Measurements from ENCODE around the gene ANKRD39. TPM values are rescaled to one million over a fixed set of nuclear protein-coding genes. Genes with fewer than 3 reads are reported as not detected.

ANKRD39 gene
- total RNA-seq, 1 donor from 2014 or later: 17.3 TPM

DNA sequence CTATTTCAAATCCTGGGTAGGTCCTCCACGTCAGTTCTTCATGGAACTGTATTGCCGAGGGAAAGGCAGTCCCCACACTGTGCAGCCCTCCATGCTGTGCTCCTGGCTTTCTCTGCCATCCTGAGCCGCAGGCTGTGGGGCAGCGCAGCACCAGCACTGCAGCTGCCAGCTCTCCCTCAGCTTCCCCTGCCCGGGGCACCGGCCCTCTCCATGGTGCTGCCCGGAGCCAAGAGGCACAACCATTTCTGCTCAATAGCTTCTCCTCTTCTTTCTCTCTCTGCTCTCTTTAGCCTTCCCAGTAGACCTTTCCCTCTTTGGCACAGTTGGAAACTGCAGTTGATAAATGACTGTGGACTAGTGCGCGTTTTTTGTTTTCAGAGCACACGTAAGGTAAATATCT is 26.1 kb downstream of the ANKRD39 start:
- no peak for DNase-seq (ENCODE audit: low spot score)

DNA sequence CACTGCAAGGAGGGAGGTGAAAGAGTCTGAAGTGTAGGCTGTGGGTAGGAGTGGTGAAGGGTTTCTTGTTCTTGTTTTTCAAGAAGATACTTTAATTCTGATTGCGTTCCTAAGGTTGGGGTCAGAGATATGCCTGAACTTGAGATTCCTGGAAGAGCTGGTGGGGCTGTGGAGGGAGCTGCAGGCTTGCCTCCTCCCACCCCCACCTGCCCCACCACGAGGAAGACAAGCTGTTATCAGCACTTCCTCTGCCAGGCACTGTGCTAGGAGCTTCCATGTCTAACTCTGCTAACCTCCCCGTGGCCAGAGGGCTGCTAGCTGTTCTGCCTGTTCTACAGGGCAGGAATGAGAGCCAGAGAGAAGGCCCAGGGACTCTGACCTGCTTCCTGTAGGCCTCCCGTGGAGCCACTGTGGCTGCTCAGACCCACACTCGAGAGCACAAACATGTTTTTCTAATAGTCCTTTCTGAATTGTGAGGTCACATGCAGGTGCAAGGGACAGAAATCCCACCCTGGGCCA is 27.7 kb downstream of the ANKRD39 start:
- no peak for DNase-seq (ENCODE audit: low spot score)

GRCh38 chr2:96828874-96829273 is 28.9 kb downstream of the ANKRD39 start:
- no peak for DNase-seq (ENCODE audit: low spot score)

DNA sequence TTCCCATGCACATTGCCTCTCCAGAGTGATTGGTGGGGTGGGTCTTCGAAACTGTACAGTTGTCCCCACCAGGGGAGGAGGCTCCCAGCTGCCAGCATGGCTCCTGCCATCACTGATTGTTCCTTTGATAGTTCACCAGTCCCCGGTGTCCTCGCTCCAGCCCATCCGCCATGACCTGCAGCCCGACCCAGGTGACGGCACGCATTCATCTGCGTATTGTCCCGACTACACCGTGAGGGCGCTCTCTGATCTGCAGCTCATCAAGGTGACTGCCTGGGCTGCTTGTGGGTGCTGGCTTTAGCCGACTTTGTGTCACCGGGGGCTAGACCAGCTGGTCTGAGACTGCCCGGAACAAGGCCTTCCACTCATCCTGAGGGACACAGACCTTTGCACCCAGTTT is 29.4 kb downstream of the ANKRD39 start:
- no peak for DNase-seq (ENCODE audit: low spot score)

DNA sequence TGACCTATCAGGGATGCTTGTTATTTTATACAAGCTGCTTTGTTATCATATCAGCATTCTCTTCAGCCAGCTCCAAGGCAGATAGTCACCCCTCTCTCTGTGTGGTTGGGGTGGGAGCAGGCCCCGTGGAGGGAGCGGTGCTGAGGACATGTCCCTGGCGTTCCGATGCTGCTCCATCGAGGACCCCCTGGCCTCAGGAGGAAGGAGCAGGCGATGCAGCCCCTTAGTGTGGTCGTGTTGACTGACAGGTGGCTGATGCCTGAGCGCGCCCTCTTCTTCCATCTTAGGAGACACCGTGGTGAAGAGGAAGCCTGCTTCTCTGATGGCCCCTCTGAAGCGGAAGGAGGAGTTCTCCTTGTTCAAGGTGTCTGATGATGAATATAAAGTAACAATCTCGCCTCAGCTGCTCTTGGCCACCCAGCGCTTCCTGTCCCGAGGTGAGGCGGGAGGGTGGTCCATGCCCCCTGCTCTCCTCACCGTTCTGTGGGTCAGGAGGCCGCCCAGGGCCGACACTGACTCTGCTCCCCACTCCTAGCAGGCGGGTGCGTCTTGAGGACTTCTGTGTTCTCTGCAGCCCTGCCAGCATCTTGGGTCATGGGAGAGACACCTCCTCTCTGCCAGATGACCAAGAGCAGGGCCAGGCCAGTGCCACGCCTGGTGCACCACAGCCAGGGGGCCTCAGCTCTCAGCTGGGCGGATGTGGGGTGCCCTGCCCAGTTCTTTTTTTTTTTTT is 31.1 kb downstream of the ANKRD39 start:
- no peak for DNase-seq (ENCODE audit: low spot score)

DNA sequence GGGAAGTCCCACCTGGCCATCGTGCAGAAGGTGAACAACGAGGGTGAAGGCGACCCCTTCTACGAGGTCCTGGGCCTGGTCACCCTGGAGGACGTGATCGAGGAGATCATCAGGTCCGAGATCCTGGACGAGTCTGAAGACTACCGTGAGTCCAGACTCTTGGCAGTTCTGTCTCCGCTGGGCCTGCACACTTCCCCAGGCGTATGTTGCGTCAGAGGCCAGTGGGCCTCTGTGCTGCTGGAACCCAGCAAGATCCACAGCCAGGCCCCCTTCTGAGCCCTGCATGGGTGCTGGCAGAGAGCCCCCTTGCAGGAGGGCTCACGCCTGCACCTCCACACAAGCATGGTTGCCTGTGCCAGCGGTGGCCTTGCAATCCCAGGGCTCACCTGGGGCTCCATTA is 32.8 kb downstream of the ANKRD39 start:
- no peak for DNase-seq (ENCODE audit: low spot score)

GRCh38 chr2:96824079-96824870 is 33.5 kb downstream of the ANKRD39 start:
- DNase-seq (ENCODE audit: low spot score): peak; percentile 43

- no peak for DNase-seq (ENCODE audit: low spot score)
These were observed 34.6 kb downstream of the ANKRD39 start for GRCh38 chr2:96823198-96823597.

DNA sequence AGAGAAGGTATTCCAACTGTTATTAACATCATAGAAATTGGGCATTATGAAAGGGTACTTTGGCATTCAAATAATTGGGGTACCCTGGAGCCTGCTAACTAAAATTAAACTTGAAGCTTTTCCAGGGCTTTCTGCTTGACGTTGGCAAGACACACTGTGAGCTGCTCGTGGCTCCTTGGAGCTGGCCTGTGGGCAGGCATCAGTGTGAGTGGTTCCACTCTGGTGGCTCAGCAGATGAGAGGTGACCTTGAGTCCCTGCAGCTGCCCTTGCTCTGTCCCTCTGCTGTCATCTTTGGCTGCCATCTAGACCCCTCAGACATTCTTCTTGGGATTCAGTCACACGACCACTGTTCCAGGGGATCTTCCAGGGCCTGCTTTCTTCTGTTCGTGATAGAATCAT is 35.0 kb downstream of the ANKRD39 start:
- DNase-seq (ENCODE audit: low spot score): no peak

DNA sequence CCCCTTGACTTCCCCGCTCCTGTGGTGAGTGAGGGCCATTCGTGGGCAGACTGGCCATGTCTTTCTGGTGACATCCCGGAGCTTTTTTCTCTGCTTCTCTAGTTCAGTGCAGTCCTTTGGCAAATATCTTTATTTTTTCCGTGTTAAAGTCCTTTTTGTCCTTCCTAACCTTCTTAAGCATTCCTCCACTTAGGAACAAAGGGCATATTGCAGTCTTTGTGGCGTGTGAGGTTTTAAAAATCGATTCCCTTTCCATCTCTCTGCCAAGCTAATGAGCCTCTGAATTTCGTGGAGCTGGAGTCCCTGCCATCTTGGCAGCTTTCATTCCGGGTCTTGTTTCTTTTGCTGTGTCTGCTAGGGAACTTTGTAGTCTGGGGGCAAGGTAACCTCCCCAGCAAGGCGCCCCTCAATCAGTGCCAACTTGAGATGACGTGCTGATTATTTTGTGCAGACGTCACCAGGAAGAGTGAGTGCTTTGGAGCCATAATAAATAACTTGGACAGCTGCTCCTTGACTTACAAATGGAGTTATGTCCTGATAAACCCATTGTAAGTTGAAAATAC is 36.6 kb downstream of the ANKRD39 start:
- DNase-seq (ENCODE audit: low spot score): no peak

- no peak for DNase-seq (ENCODE audit: low spot score)
These were observed 37.8 kb downstream of the ANKRD39 start for GRCh38 chr2:96819876-96820511.

DNA sequence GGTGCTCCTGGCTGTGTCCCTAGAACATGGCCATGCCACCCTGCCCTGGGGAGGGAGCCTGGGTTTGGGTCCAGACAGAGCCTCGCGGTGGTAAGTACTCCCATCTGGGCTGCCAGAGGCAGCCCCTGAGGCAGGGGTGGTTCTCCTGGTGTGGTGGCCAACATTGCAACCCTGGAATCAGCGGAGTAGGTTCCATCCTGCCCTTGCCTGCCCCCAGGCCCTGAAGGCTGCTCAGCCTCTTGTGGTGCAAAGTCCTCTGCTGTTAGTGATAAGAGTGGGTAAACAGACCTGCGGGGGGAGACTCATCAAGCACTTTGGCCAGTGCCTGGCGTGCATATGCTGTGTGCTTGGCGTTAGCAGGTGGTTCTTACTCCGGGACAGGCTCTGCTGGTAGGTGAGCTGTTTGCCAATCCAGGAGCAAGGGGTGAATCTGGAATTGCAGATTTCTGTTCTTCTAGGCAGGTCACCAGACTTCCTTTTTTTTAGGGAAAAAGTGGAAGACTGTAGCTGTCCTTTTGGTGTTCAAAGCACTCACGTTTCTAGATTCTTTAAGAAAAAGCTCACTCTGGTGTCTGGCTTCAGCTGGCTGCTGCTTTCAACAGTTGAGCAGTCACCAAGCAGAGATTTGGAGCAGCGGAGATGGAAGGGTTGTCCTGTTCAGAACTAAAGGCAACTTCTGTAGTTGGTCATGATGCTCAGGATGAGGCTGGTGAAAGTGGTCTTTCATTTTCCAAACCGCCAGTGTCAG is 38.5 kb downstream of the ANKRD39 start:
- DNase-seq (ENCODE audit: low spot score): no peak

- DNase-seq (ENCODE audit: low spot score): no peak
These were observed 39.9 kb downstream of the ANKRD39 start for GRCh38 chr2:96817882-96818281.

- no peak for DNase-seq (ENCODE audit: low spot score)
These were observed 40.7 kb downstream of the ANKRD39 start for GRCh38 chr2:96816836-96817702.

- peak; percentile 98 for DNase-seq (ENCODE audit: low spot score)
These were observed 41.5 kb downstream of the ANKRD39 start, which contains the start of gene CNNM3 for GRCh38 chr2:96816127-96816835. Gene CNNM3 (plus strand): TSS chr2:96816268. CDS start chr2:96816278, 10 bp downstream.

DNA sequence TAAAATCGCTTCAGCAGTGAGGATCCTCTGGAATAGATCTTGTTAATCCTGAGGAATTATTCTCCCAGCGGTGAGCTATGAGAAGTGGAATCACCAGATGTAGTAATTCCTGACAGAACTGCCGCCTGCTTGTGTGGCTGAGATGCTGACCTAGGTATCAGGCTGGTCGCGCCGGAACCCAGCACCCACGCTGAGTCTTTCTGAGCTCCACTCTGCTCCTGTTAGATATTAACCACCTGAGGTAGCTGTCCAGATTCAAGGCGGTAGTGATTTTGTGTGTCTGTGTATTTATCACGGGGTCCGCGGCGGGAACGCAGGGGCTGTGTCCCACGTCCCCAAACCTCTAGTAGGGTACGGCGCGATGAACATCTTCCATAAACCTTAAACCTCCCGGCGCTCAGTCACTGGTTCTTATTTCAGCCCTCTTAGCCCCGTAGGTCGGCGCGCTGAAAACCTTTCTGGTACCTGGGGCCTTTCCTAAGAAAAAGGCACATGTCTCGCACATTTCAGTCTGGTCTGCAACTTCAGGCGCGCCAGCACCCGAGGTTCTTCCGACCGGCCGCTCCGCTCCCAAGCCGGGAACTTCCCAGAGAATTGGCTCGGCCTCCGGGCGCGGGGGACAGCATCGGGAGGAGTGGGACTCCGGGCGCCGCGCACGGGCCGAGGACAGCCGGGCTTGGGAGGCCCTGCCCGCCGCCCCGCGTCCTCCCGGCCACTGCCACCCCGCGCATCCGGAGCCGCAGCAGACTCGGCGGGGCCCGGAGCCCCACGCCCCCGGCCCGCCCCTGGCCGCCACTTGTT is 42.3 kb downstream of the ANKRD39 start:
- DNase-seq (ENCODE audit: low spot score): peak; percentile 25

DNA sequence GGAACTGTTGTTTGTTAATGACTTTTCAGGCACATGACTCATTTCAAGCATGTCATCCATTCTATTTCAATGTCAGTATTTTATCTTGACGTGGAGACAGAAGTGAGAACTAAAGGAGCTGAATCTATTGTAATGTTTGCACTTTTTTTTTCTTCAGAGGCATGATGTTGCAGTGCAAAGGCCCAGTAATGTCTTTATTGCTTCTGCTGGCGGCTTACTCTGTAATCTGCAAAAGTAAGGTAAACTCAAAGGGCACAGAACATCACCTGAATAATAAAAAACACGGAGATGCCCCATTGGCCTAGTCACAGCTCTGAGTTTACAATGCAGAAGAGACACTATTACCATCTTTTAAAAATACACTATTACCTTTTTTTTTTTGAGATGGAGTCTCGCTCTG is 44.2 kb downstream of the ANKRD39 start:
- DNase-seq (ENCODE audit: low spot score): no peak

GRCh38 chr2:96811917-96812316 is 45.9 kb downstream of the ANKRD39 start:
- DNase-seq (ENCODE audit: low spot score): no peak

- DNase-seq (ENCODE audit: low spot score): no peak
These were observed 47.0 kb downstream of the ANKRD39 start for GRCh38 chr2:96810783-96811192.

Data from umbilical cord (tissue), 2 donors.